HCT116 (cell line): ENCODE measurements around the gene ANXA8. TPM values are rescaled to one million over a fixed set of nuclear protein-coding genes. Genes with fewer than 3 reads are reported as not detected.

Experiments used
- ATAC-seq: fragments of 200-7000 bp; cut with Tn5 transposase; 2 replicates; pipeline ENCODE4 v1.9.1; 2020; ENCODE audit warnings: mild to moderate bottlenecking, moderate library complexity
- BruUV-seq: library from RNA; stranded (reverse); fragments of 400-500 nt; replicated peaks from 2 replicates; lab custom pipeline; 2021; lab: Mats Ljungman, UMichigan
- CTCF ChIA-PET: fragments of 300-600 bp; sonication (Branson Sonifier 250); formaldehyde crosslinking; loops from one replicate; lab custom pipeline; 2021; ENCODE audit warnings: antibody characterized with exemption; lab: Charles Lee
- POLR2A ChIA-PET: fragments of 300-600, 350-600 bp; sonication (Branson Sonifier 250); formaldehyde crosslinking; loops from one replicate; lab custom pipeline; 2021; ENCODE audit warnings: antibody characterized with exemption; lab: Charles Lee
- RAD21 ChIA-PET, 2 experiments: fragments of 300-600 bp; sonication (Branson Sonifier 250); formaldehyde crosslinking; loops; one replicate each; lab custom pipeline; 2023; ENCODE audit warnings: low total read pairs in 2 of 2; ENCODE audit not compliant: uncharacterized antibody in 2 of 2, unreplicated experiment in 2 of 2, low non-redundant PET in 1 of 2; lab: Charles Lee
- DNase-seq: peaks from one replicate; pipeline ENCODE4 v3.0.0-alpha.2; 2010; ENCODE audit warnings: low read depth, low spot score
- H2AFZ ChIP-seq: fragments of 200-600 bp; shearing (Covaris generic), sonication (generic); 2 replicates; pipeline ENCODE4 v1.6.1; 2017; ENCODE audit warnings: low read depth, mixed run types, mixed read lengths, antibody characterized with exemption, low read length; ENCODE audit not compliant: poor library complexity, severe bottlenecking
- H3K27ac ChIP-seq: 2 replicates; pipeline ENCODE4 v1.5.1; 2012; ENCODE audit warnings: low read depth, low read length
- H3K27me3 ChIP-seq: fragments of 200-600 bp; sonication (generic); 2 replicates; pipeline ENCODE4 v1.6.1; 2016; ENCODE audit warnings: mixed run types, low read length, mixed read lengths; ENCODE audit not compliant: insufficient read depth
- H3K36me3 ChIP-seq, 2 experiments: fragments of 200-500 bp in 1 of 2; fragments of 200-600 bp in 1 of 2; sonication (Bioruptor generic) in 1 of 2; sonication (generic) in 1 of 2; 2 replicates each; pipeline versions ENCODE4 v1.5.1 to v1.6.1; 2014 to 2016; ENCODE audit warnings: low read length in 2 of 2, inconsistent platforms in 1 of 2, mixed read lengths in 1 of 2, mixed run types in 1 of 2; ENCODE audit not compliant: insufficient read depth in 2 of 2, control insufficient read depth in 1 of 2
- H3K4me1 ChIP-seq, 2 experiments: fragments of 200-600 bp in 1 of 2; sonication (generic) in 1 of 2; 2 replicates each; pipeline versions ENCODE4 v1.5.1 to v1.6.1; 2012 to 2017; ENCODE audit warnings: low read length in 2 of 2, inconsistent platforms in 1 of 2, mild to moderate bottlenecking in 1 of 2, mixed read lengths in 1 of 2, mixed run types in 1 of 2, moderate library complexity in 1 of 2; ENCODE audit not compliant: insufficient read depth in 2 of 2, control insufficient read depth in 1 of 2
- H3K4me2 ChIP-seq: fragments of 200-600 bp; sonication (generic); 2 replicates; pipeline ENCODE4 v1.6.1; 2017; ENCODE audit warnings: mixed run types, low read length, mixed read lengths
- H3K4me3 ChIP-seq, 2 experiments: fragments of 200-600 bp in 1 of 2; sonication (generic) in 1 of 2; replicated peaks in 1 of 2; 2 replicates each; pipeline ENCODE4 v1.5.1; 2011 to 2016; ENCODE audit warnings: low read length in 2 of 2, control low read depth in 1 of 2, low read depth in 1 of 2, mild to moderate bottlenecking in 1 of 2, mixed read lengths in 1 of 2, mixed run types in 1 of 2
- H3K79me2 ChIP-seq: fragments of 200-600 bp; sonication (generic); 2 replicates; pipeline ENCODE4 v1.6.1; 2017; ENCODE audit warnings: mild to moderate bottlenecking, mixed run types, low read length, moderate library complexity, mixed read lengths; ENCODE audit not compliant: insufficient read depth
- H3K9ac ChIP-seq: fragments of 200-600 bp; sonication (generic); 2 replicates; pipeline ENCODE4 v1.6.1; 2016; ENCODE audit warnings: low read length, mixed read lengths
- H3K9me2 ChIP-seq: fragments of 200-600 bp; sonication (generic), shearing (Covaris generic); 2 replicates; pipeline ENCODE4 v1.6.1; 2017; ENCODE audit warnings: mixed run types, mild to moderate bottlenecking, moderate library complexity; ENCODE audit not compliant: insufficient read depth
- H3K9me3 ChIP-seq, 2 experiments: fragments of 200-500 bp in 1 of 2; fragments of 200-600 bp in 1 of 2; sonication (Bioruptor generic) in 1 of 2; sonication (generic) in 1 of 2; 2 replicates each; pipeline ENCODE4 v1.6.1; 2014 to 2017; ENCODE audit warnings: low read length in 2 of 2, mixed read lengths in 2 of 2, inconsistent platforms in 1 of 2, low read depth in 1 of 2, mild to moderate bottlenecking in 1 of 2, mixed run types in 1 of 2, moderate library complexity in 1 of 2; ENCODE audit not compliant: control insufficient read depth in 1 of 2, insufficient read depth in 1 of 2
- H4K20me1 ChIP-seq: fragments of 200-600 bp; sonication (generic), shearing (Covaris generic); 2 replicates; pipeline ENCODE4 v1.6.1; 2017; ENCODE audit warnings: mixed run types, mild to moderate bottlenecking, moderate library complexity; ENCODE audit not compliant: insufficient read depth
- CBX3 ChIP-seq: IDR thresholded peaks from 2 replicates; pipeline ENCODE4 v1.6.1; 2012; ENCODE audit warnings: low read depth
- CEBPB ChIP-seq: IDR thresholded peaks from 2 replicates; pipeline ENCODE4 v1.6.1; 2012; ENCODE audit warnings: low read depth
- EGR1 ChIP-seq: IDR thresholded peaks from 2 replicates; pipeline ENCODE4 v1.6.1; 2012; ENCODE audit warnings: low read depth
- EZH2 ChIP-seq: fragments of 200-600 bp; sonication (generic); IDR thresholded peaks from 2 replicates; pipeline ENCODE4 v1.6.1; 2017; ENCODE audit warnings: antibody characterized with exemption, mixed run types
- EZH2phosphoT487 ChIP-seq: fragments of 200-600 bp; IDR thresholded peaks from 2 replicates; pipeline ENCODE4 v1.6.1; 2018; ENCODE audit warnings: antibody characterized with exemption, borderline replicate concordance
- FOSL1 ChIP-seq: IDR thresholded peaks from 2 replicates; pipeline ENCODE4 v1.6.1; 2012; ENCODE audit warnings: low read depth
- JUND ChIP-seq: IDR thresholded peaks from 2 replicates; pipeline ENCODE4 v1.6.1; 2012
- MAX ChIP-seq: IDR thresholded peaks from 2 replicates; pipeline ENCODE4 v1.6.1; 2012
- POLR2A ChIP-seq: IDR thresholded peaks from 2 replicates; pipeline ENCODE4 v1.7.0; 2011; ENCODE audit warnings: borderline replicate concordance; ENCODE audit not compliant: insufficient read depth, insufficient read length; ENCODE audit errors: extremely low read depth
- POLR2AphosphoS5 ChIP-seq: IDR thresholded peaks from 2 replicates; pipeline ENCODE4 v1.6.1; 2011; ENCODE audit warnings: mild to moderate bottlenecking, low read depth, low read length, moderate library complexity
- REST ChIP-seq: IDR thresholded peaks from 2 replicates; pipeline ENCODE4 v1.6.1; 2012; ENCODE audit warnings: low read depth
- SRF ChIP-seq: IDR thresholded peaks from 2 replicates; pipeline ENCODE4 v1.6.1; 2012; ENCODE audit warnings: low read depth
- TCF7L2 ChIP-seq: IDR thresholded peaks from 2 replicates; pipeline ENCODE4 v1.7.0; 2011; ENCODE audit warnings: borderline replicate concordance, inconsistent platforms; ENCODE audit not compliant: insufficient read depth, insufficient read length; ENCODE audit errors: extremely low read depth
- YY1 ChIP-seq: IDR thresholded peaks from 2 replicates; pipeline ENCODE4 v1.6.1; 2011; ENCODE audit warnings: low read length, low read depth, moderate library complexity, mild to moderate bottlenecking; ENCODE audit not compliant: insufficient replicate concordance; ENCODE audit errors: extremely low read depth
- ZBTB33 ChIP-seq: IDR thresholded peaks from 2 replicates; pipeline ENCODE4 v1.6.1; 2011; ENCODE audit warnings: mild to moderate bottlenecking, low read length, moderate library complexity; ENCODE audit not compliant: insufficient replicate concordance; ENCODE audit errors: extremely low read depth
- ZNF274 ChIP-seq: fragments of 200-500 bp; sonication (Bioruptor generic); IDR thresholded peaks from 2 replicates; pipeline ENCODE4 v1.6.1; 2014; ENCODE audit warnings: mild to moderate bottlenecking, low read depth, low read length, inconsistent platforms
- intact Hi-C: fragments of 100-400 bp; cut with micrococcal nuclease; formaldehyde crosslinking; loops from 2 replicates; pipeline ENCODE4 v1.10.0; 2022
- total RNA-seq: library from RNA; stranded (reverse); gene quantifications from one replicate; pipeline ENCODE4 v1.2.1, GENCODE V29; 2021; ENCODE audit not compliant: unreplicated experiment

ANXA8 gene
- total RNA-seq, 1 experiment from 2014 or later = 0.25 TPM

- intact Hi-C loops = no loop called here
- H3K9ac ChIP-seq = no peak overlapping the region
- BruUV-seq = no TSS peak
- no peak overlapping the region for H3K4me2 ChIP-seq
- TF ChIP-seq YY1 (no peak), JUND (no peak), EZH2 (no peak), ZBTB33 (no peak), TCF7L2 (no peak), CBX3 (no peak), FOSL1 (no peak), CEBPB (no peak), ZNF274 (no peak), REST (no peak), POLR2AphosphoS5 (no peak), POLR2A (no peak), SRF (no peak), MAX (no peak), EZH2phosphoT487 (no peak), EGR1 (no peak)
- H3K27ac ChIP-seq = no peak overlapping the region
- no peaks in the 10 kb centered on the region for H3K9me2 ChIP-seq
- H3K9me3 ChIP-seq = no peaks in the 10 kb centered on the region
- ChIA-PET POLR2A (no interaction called here), CTCF (interaction anchor here (1.1 kb wide), 1 partner anchor 14 kb away, joined by 4 read pairs; no protein-coding TSS in a partner anchor), RAD21 (no interaction called here)
- H3K27me3 ChIP-seq = no peaks in the 10 kb centered on the region
- H2AFZ ChIP-seq = no peak overlapping the region
- peaks cover 20 to 43% of the 10 kb centered on the region in 2 experiments for H3K4me1 ChIP-seq
- no peaks in the 10 kb centered on the region for H3K79me2 ChIP-seq
- no peaks in the 10 kb centered on the region for H4K20me1 ChIP-seq
- DNase-seq = no peak
- H3K4me3 ChIP-seq = no peak overlapping the region
- no peaks in the 10 kb centered on the region for H3K36me3 ChIP-seq
- ATAC-seq = no peak
Measured at GRCh38 chr10:47418321-47418720, 65.6 kb downstream of the ANXA8 start.
